Measurements from ENCODE around the gene DNAJC19. TPM values are rescaled to one million over a fixed set of nuclear protein-coding genes. Genes with fewer than 3 reads are reported as not detected.
"Not testable (repeated sequence)": the region's sequence is repeated elsewhere in the genome, so short reads cannot be mapped to it uniquely, and the experiment has no call there.

DNAJC19 gene
- total RNA-seq, 2 experiments from 2014 or later, result 40.3 to 44.7 TPM

- peaks cover 26% of the 10 kb centered on the region for H3K36me3 Mint-ChIP-seq (ENCODE audit: low read depth)
- H3K9me3 Mint-ChIP-seq, DNase-seq, H3K4me3 Mint-ChIP-seq, POLR2A ChIA-PET, H3K27me3 Mint-ChIP-seq, CTCF ChIA-PET, H3K27ac Mint-ChIP-seq: not testable (repeated sequence)
- H3K4me1 Mint-ChIP-seq, result peaks cover 36% of the 10 kb centered on the region
Observed at GRCh38 chr3:180986366-180986765, 3.2 kb downstream of the DNAJC19 start.

GRCh38 chr3:180983136-180983535 lies 6.4 kb downstream of the DNAJC19 start:
- no peaks in the 10 kb centered on the region for H3K27me3 Mint-ChIP-seq
- no peaks in the 10 kb centered on the region for H3K9me3 Mint-ChIP-seq
- H3K36me3 Mint-ChIP-seq (ENCODE audit: low read depth), result peaks cover 45% of the 10 kb centered on the region
- no peak for DNase-seq
- POLR2A ChIA-PET, result no interaction called here
- no peak overlapping the region for H3K4me3 Mint-ChIP-seq
- CTCF ChIA-PET, result no interaction called here
- H3K4me1 Mint-ChIP-seq, result peaks cover 14% of the 10 kb centered on the region
- no peak overlapping the region for H3K27ac Mint-ChIP-seq

GRCh38 chr3:180981912-180982311 lies 7.6 kb downstream of the DNAJC19 start:
- H3K9me3 Mint-ChIP-seq, result no peaks in the 10 kb centered on the region
- ChIA-PET POLR2A (no interaction called here), CTCF (no interaction called here)
- no peaks in the 10 kb centered on the region for H3K27me3 Mint-ChIP-seq
- no peak for DNase-seq
- peaks cover 2% of the 10 kb centered on the region for H3K4me1 Mint-ChIP-seq
- H3K4me3 Mint-ChIP-seq, result no peak overlapping the region
- H3K36me3 Mint-ChIP-seq (ENCODE audit: low read depth), result peaks cover 43% of the 10 kb centered on the region
- H3K27ac Mint-ChIP-seq, result no peak overlapping the region

GRCh38 chr3:180980611-180981010 lies 8.9 kb downstream of the DNAJC19 start:
- POLR2A ChIA-PET, result interaction anchor here (0.8 kb wide), 1 partner anchor 9 kb away, joined by 3 read pairs; the partner anchor contains the start of gene DNAJC19
- H3K27ac Mint-ChIP-seq, result no peak overlapping the region
- no peak for DNase-seq
- CTCF ChIA-PET, result interaction anchor here (0.5 to 1.4 kb wide), 2 partner anchors 10 to 1778 kb away, joined by 3 read pairs; no protein-coding TSS in a partner anchor
- no peak overlapping the region for H3K4me3 Mint-ChIP-seq
- no peaks in the 10 kb centered on the region for H3K27me3 Mint-ChIP-seq
- peaks cover 43% of the 10 kb centered on the region for H3K36me3 Mint-ChIP-seq (ENCODE audit: low read depth)
- no peaks in the 10 kb centered on the region for H3K9me3 Mint-ChIP-seq
- H3K4me1 Mint-ChIP-seq, result no peaks in the 10 kb centered on the region

GRCh38 chr3:180979961-180980360 lies 9.6 kb downstream of the DNAJC19 start:
- Mint-ChIP-seq H3K27ac (no peak overlapping the region), H3K4me3 (no peak overlapping the region), H3K4me1 (no peaks in the 10 kb centered on the region), H3K27me3 (no peaks in the 10 kb centered on the region), H3K9me3 (no peaks in the 10 kb centered on the region), H3K36me3 (ENCODE audit: low read depth) (peaks cover 43% of the 10 kb centered on the region)
- ChIA-PET POLR2A (interaction anchor here (0.8 kb wide), 1 partner anchor 9 kb away, joined by 3 read pairs; the partner anchor contains the start of gene DNAJC19), CTCF (interaction anchor here (0.5 to 1.4 kb wide), 2 partner anchors 9 to 1777 kb away, joined by 3 read pairs; no protein-coding TSS in a partner anchor)
- no peak for DNase-seq

- Mint-ChIP-seq H3K36me3 (ENCODE audit: low read depth) (peaks cover 44% of the 10 kb centered on the region), H3K4me1 (peaks cover 6% of the 10 kb centered on the region), H3K27me3 (no peaks in the 10 kb centered on the region), H3K27ac (no peak overlapping the region), H3K4me3 (no peak overlapping the region), H3K9me3 (no peaks in the 10 kb centered on the region)
- ChIA-PET POLR2A (interaction anchor here (0.6 to 0.8 kb wide), 2 partner anchors 15 to 65 kb away, joined by 3 read pairs; partner anchors contain the start of gene FXR1), CTCF (interaction anchor here (1.5 kb wide), 1 partner anchor 65 kb away, joined by 4 read pairs; the partner anchor contains the start of gene FXR1)
- no peak for DNase-seq
Observed at GRCh38 chr3:180977498-180977897, 12.0 kb downstream of the DNAJC19 start.

GRCh38 chr3:180974286-180974685 lies 15.2 kb downstream of the DNAJC19 start:
- POLR2A ChIA-PET, result no interaction called here
- Mint-ChIP-seq H3K4me3 (no peak overlapping the region), H3K27ac (no peak overlapping the region), H3K27me3 (no peaks in the 10 kb centered on the region), H3K36me3 (ENCODE audit: low read depth) (peaks cover 48% of the 10 kb centered on the region), H3K4me1 (peaks cover 6% of the 10 kb centered on the region), H3K9me3 (no peaks in the 10 kb centered on the region)
- CTCF ChIA-PET, result no interaction called here
- DNase-seq, result no peak

GRCh38 chr3:180973543-180973942 lies 16.0 kb downstream of the DNAJC19 start:
- no peak for DNase-seq
- Mint-ChIP-seq H3K36me3 (ENCODE audit: low read depth) (peaks cover 49% of the 10 kb centered on the region), H3K9me3 (no peaks in the 10 kb centered on the region), H3K27me3 (no peaks in the 10 kb centered on the region), H3K4me3 (no peak overlapping the region), H3K27ac (no peak overlapping the region), H3K4me1 (peaks cover 6% of the 10 kb centered on the region)
- ChIA-PET CTCF (no interaction called here), POLR2A (interaction anchor here (1.3 kb wide), 1 partner anchor 16 kb away, joined by 3 read pairs; the partner anchor contains the start of gene DNAJC19)

- no peak overlapping the region for H3K27ac Mint-ChIP-seq
- DNase-seq, result no peak
- H3K4me3 Mint-ChIP-seq, result no peak overlapping the region
- H3K9me3 Mint-ChIP-seq, result no peaks in the 10 kb centered on the region
- POLR2A ChIA-PET, result no interaction called here
- CTCF ChIA-PET, result interaction anchor here (1.3 kb wide), 1 partner anchor 10 kb away, joined by 3 read pairs; no protein-coding TSS in a partner anchor
- peaks cover 46% of the 10 kb centered on the region for H3K36me3 Mint-ChIP-seq (ENCODE audit: low read depth)
- peaks cover 6% of the 10 kb centered on the region for H3K4me1 Mint-ChIP-seq
- no peaks in the 10 kb centered on the region for H3K27me3 Mint-ChIP-seq
Observed at GRCh38 chr3:180970931-180971330, 18.6 kb downstream of the DNAJC19 start.

GRCh38 chr3:180962530-180962929 lies 27.0 kb downstream of the DNAJC19 start:
- H3K4me3 Mint-ChIP-seq, result no peak overlapping the region
- H3K4me1 Mint-ChIP-seq, result peaks cover 10% of the 10 kb centered on the region
- POLR2A ChIA-PET, result interaction anchor here (1.1 kb wide), 1 partner anchor 15 kb away, joined by 3 read pairs; no protein-coding TSS in a partner anchor
- H3K27me3 Mint-ChIP-seq, result no peaks in the 10 kb centered on the region
- no peak overlapping the region for H3K27ac Mint-ChIP-seq
- no peaks in the 10 kb centered on the region for H3K9me3 Mint-ChIP-seq
- peaks cover 55% of the 10 kb centered on the region for H3K36me3 Mint-ChIP-seq (ENCODE audit: low read depth)
- CTCF ChIA-PET, result interaction anchor here (0.7 to 3.0 kb wide), 2 partner anchors 10 to 50 kb away, joined by 4 to 13 read pairs; partner anchors contain the start of gene FXR1
- DNase-seq, result no peak

GRCh38 chr3:180961552-180961951 lies 28.0 kb downstream of the DNAJC19 start:
- peaks cover 10% of the 10 kb centered on the region for H3K4me1 Mint-ChIP-seq
- peaks cover 57% of the 10 kb centered on the region for H3K36me3 Mint-ChIP-seq (ENCODE audit: low read depth)
- H3K9me3 Mint-ChIP-seq, result no peaks in the 10 kb centered on the region
- ChIA-PET CTCF (interaction anchor here (3.0 kb wide), 1 partner anchor 49 kb away, joined by 13 read pairs; the partner anchor contains the start of gene FXR1), POLR2A (interaction anchor here (1.1 kb wide), 1 partner anchor 16 kb away, joined by 3 read pairs; no protein-coding TSS in a partner anchor)
- H3K27me3 Mint-ChIP-seq, result no peaks in the 10 kb centered on the region
- no peak overlapping the region for H3K27ac Mint-ChIP-seq
- H3K4me3 Mint-ChIP-seq, result no peak overlapping the region
- DNase-seq, result no peak

GRCh38 chr3:180961087-180961486 lies 28.4 kb downstream of the DNAJC19 start:
- Mint-ChIP-seq H3K9me3 (no peaks in the 10 kb centered on the region), H3K4me1 (peaks cover 10% of the 10 kb centered on the region), H3K4me3 (no peak overlapping the region), H3K36me3 (ENCODE audit: low read depth) (peaks cover 59% of the 10 kb centered on the region), H3K27me3 (no peaks in the 10 kb centered on the region), H3K27ac (no peak overlapping the region)
- ChIA-PET POLR2A (interaction anchor here (1.2 kb wide), 1 partner anchor 48 kb away, joined by 3 read pairs; the partner anchor contains the start of gene FXR1), CTCF (interaction anchor here (1.4 to 3.0 kb wide), 2 partner anchors 23 to 49 kb away, joined by 3 to 13 read pairs; partner anchors contain the start of gene FXR1)
- no peak for DNase-seq

GRCh38 chr3:180959691-180960090 lies 29.8 kb downstream of the DNAJC19 start:
- peaks cover 12% of the 10 kb centered on the region for H3K4me1 Mint-ChIP-seq
- H3K27me3 Mint-ChIP-seq, result no peaks in the 10 kb centered on the region
- no peak overlapping the region for H3K27ac Mint-ChIP-seq
- no peak overlapping the region for H3K4me3 Mint-ChIP-seq
- CTCF ChIA-PET, result interaction anchor here (1.4 kb wide), 1 partner anchor 25 kb away, joined by 3 read pairs; no protein-coding TSS in a partner anchor
- H3K36me3 Mint-ChIP-seq (ENCODE audit: low read depth), result peaks cover 61% of the 10 kb centered on the region
- H3K9me3 Mint-ChIP-seq, result no peaks in the 10 kb centered on the region
- no peak for DNase-seq
- POLR2A ChIA-PET, result interaction anchor here (0.9 to 1.2 kb wide), 2 partner anchors 43 to 47 kb away, joined by 3 read pairs; partner anchors contain the start of gene FXR1

All from activated CD4-positive, alpha-beta memory T cell treated with anti-CD3 and anti-CD28 coated beads, Interleukin-2, amount 10 ng/mL, durations not matched to agents 7 days and 5 days (primary cell).